GM21737 (cell line): ENCODE results near the gene KRTAP10-4.
"Not testable (repeated sequence)": the region's sequence is repeated elsewhere in the genome, so short reads cannot be mapped to it uniquely, and the experiment has no call there.

Experiments
- ATAC-seq: cut with Tn5 transposase; IDR thresholded peaks from one replicate; pipeline ENCODE4 v1.9.1; 2021; ENCODE audit warnings: mild to moderate bottlenecking, moderate library complexity; ENCODE audit not compliant: unreplicated experiment

The KRTAP10-4 gene

GRCh38 chr21:44533891-44534627 lies 39.5 kb upstream of the KRTAP10-4 start:
- no peak for ATAC-seq

DNA sequence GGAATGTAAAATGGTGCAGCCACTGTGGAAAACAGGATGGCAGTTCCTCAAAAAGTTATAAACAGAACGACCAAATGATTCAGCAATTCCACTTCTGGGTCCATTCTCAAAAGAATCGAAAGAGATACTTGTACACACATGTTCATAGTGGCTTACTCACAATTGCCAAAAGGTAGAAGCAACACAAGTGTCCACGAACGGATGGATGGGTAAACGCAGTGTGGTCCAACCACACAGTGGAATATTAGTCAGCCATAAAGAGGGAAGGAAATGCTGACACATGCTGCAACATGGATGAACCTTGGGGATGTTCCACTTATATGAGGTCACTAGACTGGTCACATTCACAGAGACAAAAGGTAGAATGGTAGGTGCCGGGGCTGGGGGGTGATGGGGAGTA lies 38.8 kb upstream of the KRTAP10-4 start:
- ATAC-seq = no peak

DNA sequence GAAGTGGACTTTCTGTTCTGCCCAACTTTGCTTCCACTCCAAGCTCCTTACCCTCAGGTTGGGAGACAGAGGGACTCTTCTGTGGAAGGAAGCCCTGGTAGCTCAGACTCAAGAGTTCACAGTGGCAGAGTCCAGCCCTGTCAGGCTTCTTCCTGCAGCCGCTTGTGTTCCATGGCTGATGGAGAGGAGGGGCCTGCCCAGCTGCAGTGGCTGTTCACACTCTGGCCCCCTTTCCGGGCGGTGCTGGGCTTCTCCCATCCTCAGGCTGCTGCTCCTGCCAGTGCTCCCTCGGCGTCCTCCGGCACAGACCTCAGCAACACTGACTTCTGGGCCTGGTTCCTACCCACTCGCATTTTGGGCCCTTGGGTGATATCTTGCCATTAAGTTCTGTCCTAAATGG lies 37.6 kb upstream of the KRTAP10-4 start:
- ATAC-seq = no peak

DNA sequence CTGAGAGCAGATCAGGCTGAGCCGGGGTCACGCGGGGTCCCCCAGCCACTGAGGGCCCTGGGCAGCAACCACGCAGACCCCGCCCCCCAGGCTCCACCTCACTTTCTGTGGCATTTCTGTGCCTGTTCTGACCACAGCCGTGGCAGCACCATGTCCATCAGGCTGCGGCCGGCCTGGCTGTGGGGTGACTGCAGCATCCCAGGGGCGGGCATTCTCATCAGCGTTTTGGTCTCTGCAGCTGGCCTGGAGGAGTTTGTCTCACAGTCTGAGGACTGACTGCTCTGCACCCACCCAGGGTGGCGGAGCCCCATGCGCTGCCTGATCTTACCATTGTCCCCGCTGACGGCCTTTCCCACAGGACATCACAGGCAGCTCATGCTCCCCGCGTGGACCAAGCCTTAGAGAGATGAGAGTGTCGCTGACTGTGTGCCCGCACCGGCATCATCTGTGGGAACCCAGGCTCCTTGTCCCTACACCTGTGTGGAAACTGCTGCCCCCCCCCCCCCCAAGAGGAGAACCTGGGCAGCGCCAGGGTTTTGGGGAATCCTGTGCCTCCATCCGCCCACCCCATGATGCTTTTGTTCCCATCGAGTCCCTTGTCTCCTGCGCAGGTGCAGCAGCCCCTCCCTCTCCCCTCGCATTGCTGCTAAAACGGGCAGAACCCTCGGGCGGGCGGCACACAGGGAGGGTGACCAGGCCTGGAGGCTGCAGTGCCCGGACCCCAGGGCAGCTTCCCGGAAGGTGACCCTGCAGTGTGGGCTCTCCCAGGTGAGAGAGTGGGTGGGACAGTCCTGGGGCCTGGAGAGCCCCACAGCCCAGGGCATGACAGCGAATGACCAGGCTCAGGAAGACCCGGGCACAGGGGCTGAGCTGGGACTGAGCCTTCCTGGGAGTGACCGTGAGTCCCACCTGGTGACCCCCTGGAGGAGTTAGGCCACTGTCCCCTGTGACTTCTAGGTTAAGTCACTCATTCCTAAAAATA lies 35.3 kb upstream of the KRTAP10-4 start:
- ATAC-seq = no peak

DNA sequence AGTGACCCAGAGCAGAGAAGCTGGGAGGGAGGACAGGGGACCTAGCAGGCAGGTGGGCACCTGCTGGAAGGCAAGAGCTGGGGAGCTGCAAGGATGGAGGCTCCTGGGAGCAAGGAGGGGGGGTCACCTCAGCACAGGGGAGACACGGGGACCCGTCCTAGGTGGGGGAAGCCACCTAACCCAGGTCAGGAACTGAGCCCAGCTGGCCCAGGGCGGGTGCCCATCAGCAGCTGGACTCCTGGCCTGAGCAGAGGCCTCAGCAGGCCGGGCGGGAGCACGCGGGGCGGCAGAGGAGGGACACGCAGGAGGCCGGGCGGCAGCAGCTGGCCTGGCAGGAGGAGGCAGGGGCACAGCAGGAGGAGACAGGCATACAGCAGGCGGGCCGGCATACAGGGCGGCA lies 34.5 kb upstream of the KRTAP10-4 start:
- no peak for ATAC-seq

GRCh38 chr21:44539991-44540666 lies 33.4 kb upstream of the KRTAP10-4 start, which contains the start of gene KRTAP10-1:
KRTAP10-1 (minus strand) TSS chr21:44540195; CDS start chr21:44540150, 45 bp downstream.
- ATAC-seq = no peak

- ATAC-seq = no peak
These were observed 32.7 kb upstream of the KRTAP10-4 start for GRCh38 chr21:44540741-44541288.

DNA sequence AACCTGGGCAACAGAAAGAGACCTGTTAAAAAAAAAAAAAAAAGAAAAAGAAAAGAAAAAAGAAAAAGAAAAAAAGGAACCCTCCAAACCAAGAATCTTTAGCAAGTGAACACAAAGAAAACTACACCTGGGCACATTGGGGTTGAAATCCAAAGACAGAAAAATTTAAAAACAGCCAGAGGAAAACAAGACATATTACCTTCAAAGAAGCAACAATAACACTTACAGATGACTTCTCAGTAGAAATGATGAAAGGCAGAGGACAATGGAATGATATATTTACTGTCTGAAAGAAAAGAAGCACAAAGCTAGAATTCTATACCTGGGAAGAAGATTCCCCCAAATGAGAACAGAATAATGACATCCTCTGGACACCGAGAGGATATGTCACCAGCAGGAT lies 30.8 kb upstream of the KRTAP10-4 start:
- no peak for ATAC-seq

DNA sequence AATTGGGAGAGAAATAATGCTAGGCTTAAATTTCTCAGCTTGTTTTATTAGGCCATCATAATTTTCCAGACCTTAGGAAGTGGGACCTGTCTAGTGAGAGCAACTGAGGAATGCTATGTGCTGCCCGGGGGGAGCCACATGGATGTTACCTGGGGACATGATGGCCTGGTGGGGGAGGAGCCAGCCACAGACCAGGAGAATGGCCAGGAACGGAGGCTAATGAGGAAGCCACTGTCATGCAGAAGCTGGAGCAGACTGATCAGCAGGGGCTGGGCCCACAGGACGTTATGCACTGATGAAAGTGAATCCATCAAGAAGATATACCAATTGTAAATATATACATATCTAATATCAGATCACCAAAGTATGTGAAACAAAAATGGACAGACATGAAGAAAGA lies 29.0 kb upstream of the KRTAP10-4 start:
- no peak for ATAC-seq

GRCh38 chr21:44547656-44548331 lies 25.7 kb upstream of the KRTAP10-4 start:
- ATAC-seq = no peak

GRCh38 chr21:44548381-44548780 lies 25.1 kb upstream of the KRTAP10-4 start:
- ATAC-seq = no peak

- no peak for ATAC-seq
These were observed 24.6 kb upstream of the KRTAP10-4 start for GRCh38 chr21:44548922-44549321.

- ATAC-seq = no peak
These were observed 23.9 kb upstream of the KRTAP10-4 start for GRCh38 chr21:44549525-44550211.

- ATAC-seq = not testable (repeated sequence)
These were observed 23.2 kb upstream of the KRTAP10-4 start for GRCh38 chr21:44550285-44550684.

GRCh38 chr21:44550807-44551206 lies 22.7 kb upstream of the KRTAP10-4 start:
- ATAC-seq = no peak

GRCh38 chr21:44551340-44551961 lies 22.1 kb upstream of the KRTAP10-4 start, which contains the start of gene KRTAP10-2:
KRTAP10-2 (minus strand) TSS chr21:44551505; CDS start chr21:44551458, 47 bp downstream.
- ATAC-seq = no peak

GRCh38 chr21:44552136-44552535 lies 21.4 kb upstream of the KRTAP10-4 start:
- no peak for ATAC-seq

- ATAC-seq = no peak
These were observed 20.8 kb upstream of the KRTAP10-4 start for GRCh38 chr21:44552681-44553080.

DNA sequence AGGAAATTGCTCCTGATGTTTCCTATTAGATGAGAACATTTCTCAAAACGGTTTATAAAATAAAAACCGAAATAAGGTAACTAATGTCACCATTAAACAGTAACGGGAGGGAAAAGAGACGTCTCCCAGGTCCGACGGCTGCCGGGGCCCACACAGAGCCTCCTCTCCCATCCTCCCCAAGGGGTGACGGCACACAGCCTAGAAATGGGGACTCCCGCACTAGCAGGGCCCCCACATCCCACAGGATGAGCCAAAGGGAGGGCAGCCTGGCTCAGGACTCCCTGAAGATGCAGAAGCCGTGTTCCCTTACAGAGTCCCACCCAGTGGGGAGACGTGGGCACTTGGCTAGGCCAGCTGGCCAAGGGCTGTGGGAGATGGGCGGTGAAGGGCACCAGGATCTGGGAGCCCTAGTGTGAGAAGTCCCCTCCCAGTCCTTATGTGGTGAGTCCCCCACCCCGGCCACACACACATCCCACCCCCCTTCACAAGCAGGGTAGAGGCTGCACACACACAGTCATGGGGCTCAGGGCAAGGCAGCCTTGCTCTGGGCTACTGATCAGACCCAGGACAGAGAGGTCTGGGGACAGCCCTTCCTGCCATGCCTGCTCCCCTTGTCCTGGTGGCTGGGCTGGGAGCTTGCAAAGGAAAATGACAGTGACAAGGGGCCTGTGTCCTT lies 18.2 kb upstream of the KRTAP10-4 start:
- no peak for ATAC-seq
